Measurements from ENCODE around the gene C19orf12. TPM values are rescaled to one million over a fixed set of nuclear protein-coding genes. Genes with fewer than 3 reads are reported as not detected.
"Not testable (repeated sequence)": the region's sequence is repeated elsewhere in the genome, so short reads cannot be mapped to it uniquely, and the experiment has no call there.

The C19orf12 gene
- total and polyA plus RNA-seq, 8 donors: 11.0 to 16.9 (median 12.2) TPM

DNA sequence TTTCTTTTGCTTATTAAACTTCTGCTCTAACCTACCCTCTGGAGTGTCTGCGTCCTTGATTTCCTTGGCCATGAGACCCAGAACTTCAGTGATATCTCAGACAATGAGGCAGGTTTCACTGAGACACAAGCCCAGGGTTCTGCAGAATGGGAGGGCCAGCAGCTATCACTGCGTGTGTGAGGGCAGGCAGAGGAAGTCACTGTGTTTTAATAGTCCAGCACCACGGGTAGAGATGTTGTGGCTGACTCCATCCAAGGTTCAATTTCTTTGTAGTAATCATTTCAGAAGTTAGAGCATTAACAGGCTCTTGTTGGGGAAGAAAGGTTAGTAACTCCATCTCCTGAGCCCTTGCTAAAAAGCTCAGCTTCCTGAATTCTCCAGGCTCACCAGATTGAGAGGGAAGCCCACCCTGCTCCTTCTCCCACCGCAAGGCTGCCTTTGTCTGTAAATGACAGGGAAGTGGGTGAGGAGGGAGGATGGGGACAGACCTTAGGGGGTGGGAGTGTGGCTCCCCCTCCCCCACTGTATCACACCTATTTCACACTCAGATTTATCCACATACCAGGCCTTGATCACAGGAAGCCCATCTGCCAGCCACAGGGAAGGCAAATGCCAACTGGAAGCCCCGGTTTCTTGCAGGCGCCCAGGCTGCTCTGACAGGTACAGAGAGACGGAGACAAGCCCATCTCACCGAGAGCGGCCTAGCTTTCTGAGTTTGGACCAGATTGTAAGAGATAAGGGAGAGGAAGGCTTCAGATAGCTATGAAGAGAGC, 2.1 kb downstream of the C19orf12 start:
- 71 to 73% methylated on average over 9 of the region's 9 CpGs for WGBS, 2 donors
- no peak overlapping the region for H3K27ac ChIP-seq
- no peaks in the 10 kb centered on the region for H3K27me3 ChIP-seq
- no peaks in the 10 kb centered on the region for H3K9me3 ChIP-seq
- peaks cover 7 to 18% (median 12%) of the 10 kb centered on the region in 3 donors for H3K4me1 ChIP-seq
- H3K4me3 ChIP-seq: no peak overlapping the region
- ATAC-seq (no peak), FAIRE-seq (no peak), DNase-seq (no peak)
- H3K36me3 ChIP-seq: no peaks in the 10 kb centered on the region
- intact Hi-C loops (cut with DNase I): no loop called here
- TF ChIP-seq, protein P1, sequence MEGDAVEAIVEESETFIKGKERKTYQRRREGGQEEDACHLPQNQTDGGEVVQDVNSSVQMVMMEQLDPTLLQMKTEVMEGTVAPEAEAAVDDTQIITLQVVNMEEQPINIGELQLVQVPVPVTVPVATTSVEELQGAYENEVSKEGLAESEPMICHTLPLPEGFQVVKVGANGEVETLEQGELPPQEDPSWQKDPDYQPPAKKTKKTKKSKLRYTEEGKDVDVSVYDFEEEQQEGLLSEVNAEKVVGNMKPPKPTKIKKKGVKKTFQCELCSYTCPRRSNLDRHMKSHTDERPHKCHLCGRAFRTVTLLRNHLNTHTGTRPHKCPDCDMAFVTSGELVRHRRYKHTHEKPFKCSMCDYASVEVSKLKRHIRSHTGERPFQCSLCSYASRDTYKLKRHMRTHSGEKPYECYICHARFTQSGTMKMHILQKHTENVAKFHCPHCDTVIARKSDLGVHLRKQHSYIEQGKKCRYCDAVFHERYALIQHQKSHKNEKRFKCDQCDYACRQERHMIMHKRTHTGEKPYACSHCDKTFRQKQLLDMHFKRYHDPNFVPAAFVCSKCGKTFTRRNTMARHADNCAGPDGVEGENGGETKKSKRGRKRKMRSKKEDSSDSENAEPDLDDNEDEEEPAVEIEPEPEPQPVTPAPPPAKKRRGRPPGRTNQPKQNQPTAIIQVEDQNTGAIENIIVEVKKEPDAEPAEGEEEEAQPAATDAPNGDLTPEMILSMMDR (IDR thresholded peaks at IDR 0.05): no peak

DNA sequence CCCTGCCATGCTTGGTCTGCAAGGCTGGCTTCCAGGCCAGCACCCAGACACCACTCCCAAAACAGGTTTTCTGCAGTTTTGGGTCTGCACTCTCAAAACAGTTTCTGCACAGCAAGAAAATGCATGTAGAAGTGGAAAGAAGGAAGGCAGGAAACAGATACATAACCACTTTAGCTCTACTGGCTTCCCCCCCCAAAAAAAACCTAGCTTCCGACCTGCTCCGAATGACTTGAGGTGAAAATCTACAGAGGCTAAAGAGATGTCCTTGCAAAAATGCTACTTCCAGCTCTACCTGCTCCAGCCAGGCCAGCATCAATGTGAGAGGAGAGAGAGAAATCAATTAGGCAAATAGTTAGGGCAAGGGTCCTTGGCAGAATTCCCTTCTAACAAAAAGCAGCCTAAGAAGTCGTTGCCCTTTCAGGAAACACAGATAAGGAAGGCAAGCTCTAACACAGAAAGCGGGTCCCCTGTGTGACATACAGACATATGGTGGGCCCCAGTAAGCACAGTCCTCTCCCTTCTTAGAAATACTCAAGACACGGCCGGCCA, 3.4 kb downstream of the C19orf12 start:
- Histone ChIP-seq H3K27ac (no peak overlapping the region), H3K27me3 (no peaks in the 10 kb centered on the region), H3K9me3 (no peaks in the 10 kb centered on the region), H3K4me3 (no peak overlapping the region), H3K36me3 (peaks cover 0 to 10% (median 0%) of the 10 kb centered on the region in 3 donors), H3K4me1 (peaks cover 7 to 18% (median 12%) of the 10 kb centered on the region in 3 donors)
- TF ChIP-seq, protein P1 (IDR thresholded peaks at IDR 0.05): no peak
- WGBS, 2 donors: 39 to 46% methylated on average over 6 of the region's 6 CpGs
- intact Hi-C loops (cut with DNase I): no loop called here
- DNase-seq (no peak), FAIRE-seq (no peak), ATAC-seq (no peak)

DNA sequence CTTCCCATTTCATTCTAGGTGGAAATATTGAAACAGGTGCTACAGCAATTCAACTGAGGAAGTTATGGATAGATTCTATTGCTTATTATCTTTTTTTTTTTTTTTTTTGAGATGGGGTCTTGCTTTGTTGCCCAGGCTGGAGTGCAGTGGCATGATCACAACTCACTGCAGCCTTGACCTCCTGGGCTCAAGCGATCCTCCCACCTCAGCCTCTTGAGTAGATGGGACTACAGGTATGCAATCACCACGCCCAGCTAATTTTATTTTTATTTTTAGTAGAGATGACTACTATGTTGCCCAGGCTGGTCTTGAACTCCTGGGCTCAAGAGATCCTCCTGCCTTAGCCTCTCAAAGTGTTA, 5.6 kb downstream of the C19orf12 start:
- H3K27me3 ChIP-seq; ATAC-seq; H3K4me3 ChIP-seq; FAIRE-seq; intact Hi-C loops (cut with DNase I); H3K9me3 ChIP-seq; H3K27ac ChIP-seq; DNase-seq: not testable (repeated sequence)
- Histone ChIP-seq H3K4me1 (peaks cover 0 to 11% (median 6%) of the 10 kb centered on the region in 3 donors), H3K36me3 (peaks cover 0 to 18% (median 0%) of the 10 kb centered on the region in 3 donors)
- 95% methylated on average over 2 of the region's 2 CpGs for WGBS, 2 donors

DNA sequence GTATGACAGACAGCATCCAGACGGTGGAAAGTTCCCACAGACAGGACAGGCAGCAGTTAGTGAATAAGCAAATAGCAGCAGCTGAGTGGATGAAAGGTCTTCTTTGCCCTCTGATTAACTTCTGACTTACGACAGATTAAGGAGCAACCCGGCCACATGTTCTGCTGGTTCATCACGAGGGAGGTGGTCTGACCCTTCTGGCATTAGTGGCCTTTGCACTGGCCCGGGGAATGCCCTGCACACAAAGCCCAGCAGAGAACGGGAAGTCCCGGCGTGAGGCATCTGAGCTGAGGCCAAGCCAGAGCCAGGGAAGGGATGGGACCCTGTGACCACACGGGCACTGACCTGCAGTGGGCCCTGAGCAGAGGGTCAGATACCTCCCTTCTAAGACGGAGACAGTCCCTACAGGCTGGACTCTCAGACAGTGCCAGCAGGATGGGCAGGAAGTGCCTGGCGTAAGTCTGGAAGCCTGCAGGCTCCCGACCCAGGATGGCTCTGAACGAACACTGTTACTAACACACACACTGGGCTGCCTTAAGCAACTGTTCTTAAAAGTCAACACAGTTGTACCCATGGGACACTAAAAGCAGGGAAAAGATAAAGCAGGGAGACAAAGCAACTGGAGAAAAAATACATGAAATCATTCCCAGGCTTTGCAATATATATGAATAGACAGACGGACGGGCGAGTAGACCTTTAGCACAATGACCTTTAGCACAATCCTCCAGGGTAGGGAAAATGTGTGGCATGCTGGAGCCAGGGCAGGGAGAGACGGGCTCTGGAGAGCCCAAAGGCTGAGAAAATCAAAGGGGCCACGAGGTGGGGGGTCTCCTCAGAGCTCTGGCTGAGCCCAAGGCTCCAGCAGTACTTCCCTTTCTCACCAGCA, 6.3 kb downstream of the C19orf12 start:
- intact Hi-C loops (cut with DNase I): no loop called here
- Histone ChIP-seq H3K27ac (no peak overlapping the region), H3K36me3 (peaks cover 0 to 18% (median 0%) of the 10 kb centered on the region in 3 donors), H3K4me3 (no peak overlapping the region), H3K4me1 (peaks cover 0 to 7% (median 3%) of the 10 kb centered on the region in 3 donors), H3K9me3 (no peaks in the 10 kb centered on the region), H3K27me3 (no peaks in the 10 kb centered on the region)
- DNase-seq (no peak), FAIRE-seq (no peak), ATAC-seq (peak in 2 of 4 donors; percentile 18 to 57)
- TF ChIP-seq, protein P1 (IDR thresholded peaks at IDR 0.05): no peak
- 84 to 85% methylated on average over 18 of the region's 18 CpGs for WGBS, 2 donors

DNA sequence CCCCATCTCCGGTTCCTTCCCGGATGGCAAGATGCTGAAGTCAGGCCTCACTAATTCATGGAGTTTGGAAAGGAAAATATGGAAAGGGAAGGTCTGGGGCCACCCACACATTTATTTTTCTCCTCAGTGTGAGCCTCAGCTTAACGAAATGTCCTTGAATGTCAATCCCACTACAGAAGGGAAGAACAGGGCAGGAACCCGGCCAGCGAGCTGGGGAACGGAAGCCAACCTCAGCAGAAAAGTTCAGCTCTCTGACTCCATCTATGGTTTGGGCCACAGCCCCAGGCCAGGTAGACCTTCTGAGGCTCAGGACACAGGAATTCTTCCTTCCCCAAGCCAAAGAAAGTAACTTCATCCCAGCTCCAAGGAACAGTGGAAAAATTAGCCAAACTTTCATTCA, 8.4 kb downstream of the C19orf12 start:
- no peak for ATAC-seq
- no peaks in the 10 kb centered on the region for H3K4me1 ChIP-seq
- DNase-seq: no peak
- TF ChIP-seq, protein P1 (IDR thresholded peaks at IDR 0.05): no peak
- no peak for FAIRE-seq
- no peak overlapping the region for H3K4me3 ChIP-seq
- peaks cover 0 to 25% (median 0%) of the 10 kb centered on the region in 3 donors for H3K36me3 ChIP-seq
- no peaks in the 10 kb centered on the region for H3K9me3 ChIP-seq
- H3K27ac ChIP-seq: no peak overlapping the region
- no peaks in the 10 kb centered on the region for H3K27me3 ChIP-seq
- WGBS, 2 donors: 74 to 83% methylated on average over 6 of the region's 6 CpGs
- intact Hi-C loops (cut with DNase I): no loop called here
